Measurements from ENCODE around the gene NECTIN4.

GRCh38 chr1:161076410-161076809 lies 12.9 kb downstream of the NECTIN4 start:
- TF ChIP-seq CTCF (IDR thresholded peaks at IDR 0.05) = no peak
- no peak for TF ChIP-seq POLR2AphosphoS5 (IDR thresholded peaks at IDR 0.05)
- no peak for TF ChIP-seq POLR2A (IDR thresholded peaks at IDR 0.05)
- TF ChIP-seq EP300 (IDR thresholded peaks at IDR 0.05) = no peak

Data from gastroesophageal sphincter (tissue), 3 donors.